H9 (cell line): Measurements from ENCODE around the gene PDHX. TPM values are rescaled to one million over a fixed set of nuclear protein-coding genes. Genes with fewer than 3 reads are reported as not detected.

Experiments used
- DNase-seq: peaks from one replicate; pipeline ENCODE4 v3.0.0-alpha.2; 2017
- H2AFZ ChIP-seq: one replicate; pipeline ENCODE4 v1.6.1; 2013; ENCODE audit warnings: mild to moderate bottlenecking, low read length, control low read depth, moderate library complexity
- H2AK5ac ChIP-seq: 2 replicates; pipeline ENCODE4 v1.6.1; 2013; ENCODE audit warnings: low read length, control low read depth, mixed read lengths; ENCODE audit not compliant: insufficient read length
- H2BK120ac ChIP-seq: one replicate; pipeline ENCODE4 v1.6.1; 2013; ENCODE audit warnings: low read depth, mild to moderate bottlenecking, low read length, control low read depth, inconsistent platforms; ENCODE audit not compliant: poor library complexity, severe bottlenecking
- H2BK12ac ChIP-seq: 2 replicates; pipeline ENCODE4 v1.6.1; 2013; ENCODE audit warnings: low read length, control low read depth, mixed read lengths, low read depth; ENCODE audit not compliant: insufficient read length
- H2BK15ac ChIP-seq: 2 replicates; pipeline ENCODE4 v1.6.1; 2013; ENCODE audit warnings: low read depth, low read length, control low read depth
- H2BK20ac ChIP-seq: one replicate; pipeline ENCODE4 v1.6.1; 2013; ENCODE audit warnings: low read depth, mild to moderate bottlenecking, low read length, control low read depth, inconsistent platforms; ENCODE audit not compliant: poor library complexity, severe bottlenecking
- H2BK5ac ChIP-seq: 2 replicates; pipeline ENCODE4 v1.6.1; 2013; ENCODE audit warnings: low read length, control low read depth, mixed read lengths; ENCODE audit not compliant: insufficient read length
- H3K14ac ChIP-seq: 2 replicates; pipeline ENCODE4 v1.6.1; 2013; ENCODE audit warnings: low read length, control low read depth; ENCODE audit not compliant: insufficient read depth
- H3K18ac ChIP-seq: 2 replicates; pipeline ENCODE4 v1.6.1; 2013; ENCODE audit warnings: low read depth, mild to moderate bottlenecking, mixed read lengths, low read length, control low read depth; ENCODE audit not compliant: insufficient read length
- H3K23ac ChIP-seq: 2 replicates; pipeline ENCODE4 v1.6.1; 2013; ENCODE audit warnings: low read length, control low read depth, mixed read lengths, low read depth; ENCODE audit not compliant: insufficient read length
- H3K23me2 ChIP-seq: 2 replicates; pipeline ENCODE4 v1.6.1; 2013; ENCODE audit warnings: low read depth, mild to moderate bottlenecking, mixed read lengths, low read length, control low read depth; ENCODE audit not compliant: insufficient read length, poor library complexity, severe bottlenecking
- H3K27ac ChIP-seq: 2 replicates; pipeline ENCODE4 v1.5.1; 2013; ENCODE audit warnings: low read length, control low read depth, mixed read lengths, low read depth; ENCODE audit not compliant: insufficient read length
- H3K27me3 ChIP-seq: 2 replicates; pipeline ENCODE4 v1.6.1; 2013; ENCODE audit warnings: low read length, control low read depth, inconsistent platforms; ENCODE audit not compliant: insufficient read depth
- H3K4ac ChIP-seq: 2 replicates; pipeline ENCODE4 v1.6.1; 2013; ENCODE audit warnings: low read depth, mild to moderate bottlenecking, control low read depth, inconsistent platforms, low read length, moderate library complexity
- H3K4me1 ChIP-seq: 2 replicates; pipeline ENCODE4 v1.6.1; 2013; ENCODE audit warnings: low read length, control low read depth, inconsistent platforms; ENCODE audit not compliant: insufficient read depth
- H3K4me2 ChIP-seq: 2 replicates; pipeline ENCODE4 v1.6.1; 2013; ENCODE audit warnings: low read length, control low read depth, mixed read lengths; ENCODE audit not compliant: insufficient read length, insufficient read depth
- H3K56ac ChIP-seq: 2 replicates; pipeline ENCODE4 v1.6.1; 2013; ENCODE audit warnings: low read depth, mild to moderate bottlenecking, mixed read lengths, low read length, control low read depth; ENCODE audit not compliant: insufficient read length
- H3K79me1 ChIP-seq: 2 replicates; pipeline ENCODE4 v1.6.1; 2013; ENCODE audit warnings: low read depth, mild to moderate bottlenecking, moderate library complexity, low read length, control low read depth, inconsistent platforms; ENCODE audit not compliant: insufficient read depth, poor library complexity, severe bottlenecking
- H3K79me2 ChIP-seq: 2 replicates; pipeline ENCODE4 v1.6.1; 2013; ENCODE audit warnings: low read length, control low read depth, inconsistent platforms; ENCODE audit not compliant: insufficient read depth
- H3K9ac ChIP-seq: 2 replicates; pipeline ENCODE4 v1.6.1; 2013; ENCODE audit warnings: low read length, control low read depth, mixed read lengths; ENCODE audit not compliant: insufficient read length; ENCODE audit errors: extremely low read depth
- H3K9me3 ChIP-seq: one replicate; pipeline ENCODE4 v1.6.1; 2013; ENCODE audit warnings: low read depth, low read length, inconsistent platforms; ENCODE audit not compliant: control insufficient read depth
- H3T11ph ChIP-seq: one replicate; pipeline ENCODE4 v1.6.1; 2013; ENCODE audit warnings: mild to moderate bottlenecking, low read length, control low read depth, inconsistent platforms
- H4K20me1 ChIP-seq: one replicate; pipeline ENCODE4 v1.6.1; 2013; ENCODE audit not compliant: control insufficient read depth, insufficient read length, insufficient read depth
- H4K5ac ChIP-seq: 2 replicates; pipeline ENCODE4 v1.6.1; 2013; ENCODE audit warnings: low read depth, mild to moderate bottlenecking, mixed read lengths, low read length, control low read depth; ENCODE audit not compliant: insufficient read length
- H4K8ac ChIP-seq: replicated peaks from 2 replicates; pipeline ENCODE4 v1.6.1; 2013; ENCODE audit warnings: low read length, control low read depth, mixed read lengths, low read depth; ENCODE audit not compliant: insufficient read length
- H4K91ac ChIP-seq: 2 replicates; pipeline ENCODE4 v1.6.1; 2013; ENCODE audit warnings: low read depth, mild to moderate bottlenecking, moderate library complexity, mixed read lengths, low read length, control low read depth; ENCODE audit not compliant: insufficient read length
- H3K27ac Mint-ChIP-seq, 3 experiments: 2 replicates in 2 of 3; 3 replicates in 1 of 3; pipeline ENCODE4 v1.8.0; 2020 to 2021; ENCODE audit warnings: mixed read lengths in 3 of 3, mild to moderate bottlenecking in 1 of 3, moderate library complexity in 1 of 3
- H3K27me3 Mint-ChIP-seq: 2 replicates; pipeline ENCODE4 v1.8.0; 2021; ENCODE audit warnings: low read depth, mild to moderate bottlenecking, moderate library complexity, mixed read lengths
- H3K36me3 Mint-ChIP-seq, 3 experiments: 2 replicates in 2 of 3; 3 replicates in 1 of 3; pipeline ENCODE4 v1.8.0; 2020 to 2021; ENCODE audit warnings: low read depth in 3 of 3, mixed read lengths in 3 of 3; ENCODE audit not compliant: insufficient read depth in 1 of 3
- H3K4me1 Mint-ChIP-seq, 2 experiments: 2 replicates each; pipeline ENCODE4 v1.8.0; 2020; ENCODE audit warnings: mixed read lengths in 2 of 2
- H3K4me3 Mint-ChIP-seq, 2 experiments: 2 replicates in 1 of 2; 3 replicates in 1 of 2; pipeline ENCODE4 v1.8.0; 2020 to 2021; ENCODE audit warnings: mild to moderate bottlenecking in 2 of 2, mixed read lengths in 2 of 2, moderate library complexity in 1 of 2
- H3K9me3 Mint-ChIP-seq, 2 experiments: 2 replicates in 1 of 2; 3 replicates in 1 of 2; pipeline ENCODE4 v1.8.0; 2020; ENCODE audit warnings: mild to moderate bottlenecking in 2 of 2, mixed read lengths in 2 of 2, moderate library complexity in 1 of 2
- CTCF ChIP-seq: fragments of 200-600 bp; sonication (generic); conservative IDR thresholded peaks from 3 replicates; pipeline ENCODE4 v1.8.0; 2021; ENCODE audit warnings: antibody characterized with exemption, mild to moderate bottlenecking
- WGBS: extraction: QIAGEN DNeasy Blood & Tissue Kit; methylation state at CpG from one replicate; pipeline ENCODE4 v1.1.7; 2013; ENCODE audit warnings: missing lambda C conversion rate, low lambda C conversion rate, mixed read lengths; ENCODE audit not compliant: insufficient read length; ENCODE audit errors: extremely low coverage; 5-methylcytosine and 5-hydroxymethylcytosine counted together
- total RNA-seq: library from RNA; stranded (reverse); gene quantifications from 2 replicates; pipeline ENCODE4 v1.2.1, GENCODE V29; 2021

The PDHX gene
- total RNA-seq, 1 experiment from 2014 or later = 40.1 TPM

DNA sequence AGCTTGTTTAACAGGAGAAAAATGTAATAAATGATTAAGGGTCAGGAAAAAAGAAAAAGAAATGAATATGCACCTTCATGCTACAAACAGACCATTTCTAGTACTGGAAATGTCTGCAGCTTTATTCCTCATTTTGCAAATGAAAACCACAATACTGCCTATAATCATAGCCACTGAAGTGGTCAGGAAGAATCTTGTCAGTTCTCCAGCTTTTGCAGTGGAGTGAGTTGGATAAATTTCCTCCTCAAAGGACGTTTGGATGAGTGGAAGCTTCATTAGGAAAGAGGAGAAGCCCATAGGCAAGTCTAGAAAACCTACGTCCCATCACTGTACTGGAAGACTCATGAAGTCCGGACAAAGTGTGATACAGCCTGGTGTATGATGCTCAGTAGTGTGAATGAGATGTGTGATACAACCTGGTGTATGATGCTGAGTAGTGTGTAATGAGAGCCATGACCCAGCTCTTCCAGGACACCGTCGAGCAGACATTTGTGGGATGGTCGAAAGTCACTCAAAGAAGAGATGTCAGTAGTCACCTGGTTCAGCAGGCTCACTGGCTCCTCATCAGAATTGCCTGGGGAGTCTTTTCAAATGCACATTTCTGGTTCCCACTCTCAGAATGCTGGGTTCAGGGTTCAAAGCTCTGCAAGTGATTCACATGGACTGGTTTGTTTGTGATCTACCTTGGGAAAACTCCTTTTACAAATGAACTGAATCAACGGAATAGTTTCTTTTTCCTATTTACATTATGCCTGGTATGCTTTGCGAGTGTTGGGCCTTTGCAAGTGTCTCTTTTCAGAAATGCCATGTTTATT lies 101.3 kb downstream of the PDHX start:
- Mint-ChIP-seq H3K4me3 (no peak overlapping the region), H3K4me1 (peaks cover 11% of the 10 kb centered on the region in 2 experiments), H3K36me3 (peaks cover 0 to 5% (median 1%) of the 10 kb centered on the region in 3 experiments; a peak in 2 of 7 replicates), H3K27ac (peak overlapping the region in 1 of 3 experiments; percentile 40; a peak in 1 of 7 replicates), H3K27me3 (no peaks in the 10 kb centered on the region; the same call in 1 of the 2 replicates), H3K9me3 (peaks cover 0 to 5% of the 10 kb centered on the region in 2 experiments; a peak in 2 of 5 replicates)
- H2BK20ac ChIP-seq = no peak overlapping the region
- H4K5ac ChIP-seq = no peak overlapping the region
- no peak overlapping the region for H3K18ac ChIP-seq
- no peak overlapping the region for H3K56ac ChIP-seq
- TF ChIP-seq CTCF = no peak
- no peaks in the 10 kb centered on the region for H3K23me2 ChIP-seq
- peaks cover 3% of the 10 kb centered on the region; the same call in 1 of the 2 replicates for H3K4me1 ChIP-seq
- no peak overlapping the region for H3K4me2 ChIP-seq
- H3T11ph ChIP-seq = no peak overlapping the region
- H2BK5ac ChIP-seq = no peak overlapping the region
- no peak overlapping the region for H2AFZ ChIP-seq
- no peaks in the 10 kb centered on the region for H3K9me3 ChIP-seq
- no peaks in the 10 kb centered on the region for H3K79me2 ChIP-seq
- H3K27ac ChIP-seq = no peak overlapping the region
- H3K27me3 ChIP-seq = no peaks in the 10 kb centered on the region
- no peak overlapping the region for H3K23ac ChIP-seq
- no CpG with 5 or more reads among the region's 8 CpGs for WGBS
- no peak overlapping the region for H3K9ac ChIP-seq
- H4K20me1 ChIP-seq = no peaks in the 10 kb centered on the region
- no peak overlapping the region for H3K4ac ChIP-seq
- no peak overlapping the region for H4K8ac ChIP-seq
- H2AK5ac ChIP-seq = no peak overlapping the region
- H2BK15ac ChIP-seq = no peak overlapping the region
- no peak overlapping the region for H2BK120ac ChIP-seq
- no peaks in the 10 kb centered on the region for H3K79me1 ChIP-seq
- no peak overlapping the region for H2BK12ac ChIP-seq
- no peak overlapping the region for H4K91ac ChIP-seq
- no peak overlapping the region for H3K14ac ChIP-seq
- peak; percentile 40 for DNase-seq
